Stimulated activated CD8-positive, alpha-beta memory T cell treated with anti-CD3 and anti-CD28 coated beads, Interleukin-15, amount 100 ng/mL, for 4 hours (primary cell): ENCODE results near the gene SYNJ2.

Experiments
- DNase-seq, 2 donors: peaks; one replicate each; pipeline ENCODE4 v3.0.0-alpha.2; 2020; ENCODE audit warnings: low read depth in 2 of 2

SYNJ2 gene

DNA sequence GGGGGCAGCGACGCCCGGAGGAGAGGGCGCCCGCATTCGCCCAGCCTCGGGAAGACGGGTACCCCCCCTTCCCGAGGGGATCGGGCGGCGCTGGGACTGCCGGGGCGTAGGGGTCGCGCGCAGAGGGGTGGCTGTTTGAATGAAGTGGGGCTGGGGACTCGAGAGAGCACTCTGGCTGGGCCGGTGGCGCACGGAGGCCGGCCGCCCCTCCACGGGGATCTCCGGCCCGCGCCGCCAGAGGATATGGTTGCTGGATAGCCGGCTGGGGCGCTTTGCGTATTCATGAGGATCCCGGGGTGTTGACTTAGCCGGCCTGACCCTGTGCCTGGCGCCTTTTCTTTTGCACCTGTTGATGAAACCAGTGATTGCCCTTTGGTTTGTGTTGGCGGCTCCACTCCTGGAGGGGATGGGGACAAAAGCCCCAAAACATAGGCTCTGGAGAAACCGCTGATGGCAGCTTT is 469 bp downstream of the SYNJ2 start:
- DNase-seq, result no peak

DNA sequence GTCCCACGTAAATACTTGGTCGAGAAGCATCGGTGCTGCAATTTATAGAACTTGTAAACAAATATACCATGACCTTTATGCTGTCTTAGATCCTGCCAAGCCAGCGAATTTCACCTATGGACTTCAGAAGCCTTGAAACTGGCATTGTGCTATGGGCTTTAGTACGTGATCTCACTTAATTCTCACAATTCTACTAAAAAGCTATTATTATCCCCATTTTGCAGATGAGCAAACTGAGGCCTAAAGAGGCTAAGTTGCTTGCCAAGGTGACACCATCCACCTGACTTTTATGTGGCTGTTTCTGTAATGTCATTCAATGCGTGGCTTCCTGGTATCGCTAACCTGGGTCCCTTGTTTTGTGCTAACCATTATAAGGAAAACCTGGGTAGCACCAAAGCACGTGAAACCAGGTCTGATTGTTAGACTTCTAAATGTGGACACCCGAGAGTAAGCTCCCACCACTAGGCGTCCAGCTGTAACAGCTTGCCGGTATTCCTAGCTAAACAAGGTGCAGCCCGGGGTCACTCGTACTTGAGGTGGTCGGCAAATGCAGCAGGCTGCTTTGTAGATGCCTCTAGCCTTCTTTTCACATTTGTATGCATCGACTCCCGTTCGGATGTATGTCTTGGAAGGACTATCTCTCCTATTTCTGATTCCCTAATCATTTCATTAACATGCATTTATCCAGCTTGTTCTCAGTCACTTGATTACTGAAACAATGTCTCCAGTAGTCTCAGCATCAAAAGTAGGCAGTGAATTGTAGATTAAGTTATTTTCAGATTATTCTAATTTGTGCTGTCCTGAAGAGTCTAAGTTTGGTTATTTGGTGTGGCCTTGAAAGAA is 1.1 kb downstream of the SYNJ2 start:
- DNase-seq, result no peak

GRCh38 chr6:157983406-157984119 is 1.9 kb downstream of the SYNJ2 start:
- DNase-seq, result no peak

- no peak for DNase-seq
These were observed 2.5 kb downstream of the SYNJ2 start for GRCh38 chr6:157984128-157984527.

GRCh38 chr6:157984686-157985225 is 3.1 kb downstream of the SYNJ2 start:
- no peak for DNase-seq

GRCh38 chr6:157985378-157986155 is 3.9 kb downstream of the SYNJ2 start:
- DNase-seq, result no peak

DNA sequence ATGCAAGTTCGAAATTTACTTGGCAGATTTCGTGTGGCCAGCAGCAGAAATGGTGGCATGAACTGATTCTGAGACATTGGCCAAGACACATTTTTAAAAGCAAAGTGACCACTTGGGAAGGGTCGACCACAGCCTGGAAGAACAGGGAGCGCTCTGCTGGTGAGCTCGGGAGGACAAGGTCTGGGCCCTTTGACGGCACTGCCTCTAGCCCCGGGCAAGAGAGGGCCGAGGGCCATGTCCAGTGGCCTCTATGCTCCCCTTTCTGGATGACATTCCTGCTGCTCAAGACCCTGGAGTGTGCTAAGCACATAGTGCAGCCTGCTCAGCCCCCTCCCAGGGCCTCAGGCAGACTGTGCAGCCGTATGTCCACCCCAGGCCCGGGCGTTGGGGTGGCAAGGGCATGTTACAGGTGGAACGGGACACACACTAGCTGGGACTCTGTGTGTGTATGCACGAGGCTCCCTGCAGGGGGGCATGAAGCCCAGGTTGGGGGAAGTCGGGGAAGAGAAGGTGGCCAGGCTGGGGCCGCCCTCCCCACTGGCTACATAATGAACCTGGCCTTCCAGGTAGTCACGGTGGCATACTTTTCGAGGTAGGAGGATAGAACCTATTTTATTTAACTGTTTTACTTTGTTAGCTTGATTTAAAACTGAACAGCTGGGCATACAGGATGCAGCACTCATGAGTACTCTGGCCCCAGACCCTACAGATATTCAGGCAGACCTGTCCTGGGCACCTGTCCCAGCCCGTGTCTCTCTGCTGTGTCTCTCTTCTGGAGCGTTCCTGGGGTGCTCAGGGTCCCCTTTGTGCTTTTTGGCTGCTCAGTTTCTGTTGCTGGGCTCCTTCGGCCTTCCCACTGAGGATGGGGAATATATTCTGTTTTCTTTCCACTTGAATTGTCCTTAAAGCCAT is 6.4 kb downstream of the SYNJ2 start:
- no peak for DNase-seq

DNA sequence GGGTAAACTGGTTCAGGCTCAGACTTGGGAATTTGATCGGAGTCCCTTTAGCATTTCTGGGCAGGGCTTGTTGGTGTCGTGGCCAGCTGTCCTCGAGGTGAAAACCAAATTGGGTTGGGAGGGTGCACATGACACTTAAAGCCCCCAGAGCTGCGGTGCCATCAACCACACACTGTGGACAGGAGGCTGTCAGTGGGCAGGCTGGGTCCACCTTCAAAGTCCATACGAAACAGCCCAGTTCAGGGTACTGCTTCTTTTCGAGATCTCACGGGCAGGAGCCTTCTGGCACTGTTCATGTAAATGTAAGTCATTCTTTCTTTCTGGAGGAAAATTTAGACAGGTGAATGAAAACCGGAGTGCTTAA is 7.0 kb downstream of the SYNJ2 start:
- no peak for DNase-seq

- DNase-seq, result no peak
These were observed 8.1 kb downstream of the SYNJ2 start for GRCh38 chr6:157989541-157990289.

DNA sequence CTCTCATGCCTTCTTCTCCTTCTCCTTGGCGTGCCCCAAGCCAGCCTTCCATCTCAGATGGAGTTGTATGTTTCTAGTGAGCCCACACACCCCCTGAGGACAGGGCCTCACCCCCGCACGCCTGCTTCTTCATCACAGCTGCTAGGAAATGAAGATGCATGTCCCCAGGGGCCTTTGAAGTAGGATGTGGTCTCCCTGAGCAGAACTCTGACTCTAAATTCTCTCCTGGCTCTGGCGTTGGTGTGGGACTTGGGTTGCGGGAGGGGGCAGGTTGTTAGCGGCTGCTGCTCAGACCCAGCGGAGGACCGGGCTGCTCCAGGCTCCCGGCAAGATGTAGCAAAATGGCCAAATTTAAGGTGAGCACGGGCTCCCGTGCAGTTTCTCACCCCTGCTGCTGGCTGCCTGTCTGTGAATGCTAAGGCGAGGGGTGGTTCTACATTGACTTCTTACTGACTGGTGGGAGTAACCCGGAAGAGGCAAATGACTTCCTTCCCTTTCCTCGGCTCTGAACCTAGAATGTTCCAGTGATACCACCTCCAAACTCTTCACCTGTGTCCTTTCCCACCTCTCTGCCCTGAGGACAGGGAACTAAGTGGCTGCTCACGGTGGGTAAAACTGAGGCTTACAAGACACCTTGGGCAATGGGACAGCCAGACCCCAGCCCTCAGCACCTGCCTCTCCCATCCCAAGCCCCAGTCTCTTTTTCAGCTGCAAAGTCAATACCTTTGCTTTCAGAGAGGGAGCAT is 8.8 kb downstream of the SYNJ2 start:
- DNase-seq, result no peak

GRCh38 chr6:157991067-157991432 is 9.4 kb downstream of the SYNJ2 start:
- DNase-seq, result no peak

GRCh38 chr6:157993076-157993475 is 11.4 kb downstream of the SYNJ2 start:
- DNase-seq, result no peak

DNA sequence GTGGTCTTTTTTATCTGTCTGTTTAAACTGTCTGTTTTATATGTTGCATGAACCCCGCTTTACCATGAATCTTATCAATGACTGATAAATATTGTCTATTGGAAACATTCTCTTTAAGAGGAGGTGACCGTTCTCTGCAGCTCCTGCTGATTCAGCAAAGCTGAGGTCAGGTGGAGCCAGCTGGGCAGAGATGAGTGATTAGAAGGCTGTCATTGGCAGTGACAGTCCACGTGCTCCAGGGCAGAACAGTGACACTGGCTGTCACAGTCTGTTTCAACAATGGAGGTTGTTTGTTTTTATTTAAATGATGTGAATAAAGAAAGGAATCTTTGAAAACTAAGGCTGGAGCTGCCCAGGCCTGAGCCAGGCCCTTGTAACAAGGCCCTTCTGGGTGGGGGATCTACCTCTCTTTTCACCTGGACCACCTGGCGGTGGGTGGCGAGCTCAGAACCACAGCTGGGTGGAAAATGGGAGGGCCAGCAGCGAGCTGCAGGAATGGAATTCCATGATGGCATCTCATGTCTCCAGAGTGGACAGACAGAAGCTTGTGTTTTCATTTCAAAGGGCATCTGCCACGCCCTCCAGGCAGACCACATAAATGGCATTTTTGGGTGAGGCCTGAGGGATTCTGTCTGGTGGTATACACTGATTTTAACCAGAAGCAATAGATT is 12.6 kb downstream of the SYNJ2 start:
- no peak for DNase-seq

DNA sequence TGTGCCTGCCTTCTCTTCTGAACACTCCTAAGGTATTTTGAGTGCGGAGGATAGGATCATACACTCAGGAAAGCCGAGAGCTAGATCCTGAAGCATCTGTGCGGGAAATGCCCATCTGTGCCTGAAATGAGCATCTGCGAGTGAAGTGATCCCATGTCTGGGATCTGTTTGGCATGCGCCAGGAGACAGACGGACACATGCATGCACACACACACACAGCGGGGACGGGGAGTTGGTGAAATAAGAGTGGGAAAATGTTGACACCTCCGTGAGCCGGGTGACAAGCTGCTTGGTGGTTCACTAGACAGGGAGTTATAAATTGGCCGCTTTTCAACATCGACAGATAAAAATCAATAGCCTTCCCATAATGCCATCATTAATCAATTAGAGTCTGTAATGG is 13.8 kb downstream of the SYNJ2 start:
- no peak for DNase-seq

- DNase-seq, result no peak
These were observed 14.6 kb downstream of the SYNJ2 start for GRCh38 chr6:157996201-157996712.

DNA sequence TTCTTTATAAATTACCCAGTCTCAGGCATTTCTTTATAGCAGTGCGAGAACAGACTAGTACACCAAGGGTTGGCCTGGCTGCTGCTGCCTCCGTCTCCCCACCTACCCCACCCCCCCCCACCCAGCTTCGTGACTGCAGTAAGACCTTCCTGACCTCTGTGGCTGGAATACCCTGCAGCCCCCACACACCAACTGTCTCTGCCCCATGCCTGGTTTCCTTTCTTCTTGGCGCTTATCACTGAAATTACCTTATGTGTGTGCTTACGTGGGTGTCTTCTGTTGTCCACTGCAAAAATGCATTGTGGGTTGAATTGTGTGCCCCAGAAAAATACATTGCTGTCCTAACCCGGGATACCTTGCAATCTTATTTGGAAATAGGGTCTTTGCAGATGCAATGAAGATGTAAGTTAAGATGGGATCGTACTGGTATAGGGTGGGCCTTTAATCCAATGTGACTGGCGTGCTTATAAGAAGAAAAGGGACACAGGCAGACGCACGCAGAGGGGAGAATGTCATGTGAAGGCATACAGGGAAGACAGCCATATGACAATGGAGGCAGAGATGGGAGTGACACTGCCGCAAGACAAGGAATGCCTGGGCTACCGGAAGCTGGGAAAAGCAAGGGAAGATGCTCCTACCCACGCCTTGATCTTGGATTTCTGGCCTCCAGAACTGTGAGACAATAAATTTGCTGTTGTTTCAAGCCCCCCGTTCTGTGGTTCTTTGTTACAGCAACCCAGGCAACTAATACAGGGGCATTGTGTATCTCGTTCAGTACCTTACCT is 15.4 kb downstream of the SYNJ2 start:
- no peak for DNase-seq

DNA sequence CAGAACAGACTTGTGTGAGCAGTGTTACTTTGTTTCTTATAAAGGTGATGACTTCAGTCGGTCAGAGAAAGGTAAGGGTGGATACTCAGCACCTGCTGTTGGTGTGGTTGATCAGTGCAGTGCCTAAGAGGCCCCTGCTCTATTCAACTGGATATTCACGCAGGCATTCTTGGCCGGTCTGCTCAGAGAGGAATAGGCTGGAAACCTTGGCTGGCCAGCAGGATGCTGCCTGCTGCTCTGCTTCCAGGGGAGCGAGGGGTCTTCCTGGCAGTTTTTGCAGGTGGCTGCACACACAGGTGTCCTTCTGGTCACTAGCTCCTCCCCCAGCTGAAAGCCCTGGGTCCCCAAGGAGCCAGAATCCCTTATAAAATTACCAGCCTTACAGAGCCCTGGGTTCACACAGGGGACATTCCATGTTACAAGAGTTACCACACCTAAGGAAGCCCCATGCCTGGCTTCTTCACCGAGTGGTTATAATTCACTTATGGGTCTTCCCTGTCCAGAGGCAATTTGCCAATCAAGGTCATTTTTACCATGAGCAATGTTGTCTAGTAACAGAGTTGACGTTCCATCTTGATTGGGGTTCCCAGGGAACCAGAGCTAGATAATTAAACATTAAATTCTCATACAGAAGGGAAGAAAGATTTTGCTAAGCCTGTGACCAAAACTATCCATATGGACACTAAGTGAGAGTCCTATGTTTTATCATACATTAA is 16.4 kb downstream of the SYNJ2 start:
- no peak for DNase-seq
